Measurements from ENCODE around the gene PSPN. TPM values are rescaled to one million over a fixed set of nuclear protein-coding genes. Genes with fewer than 3 reads are reported as not detected.

PSPN gene
- total RNA-seq, 4 donors from 2014 or later = 1.4 to 3.7 (median 1.8) TPM

DNA sequence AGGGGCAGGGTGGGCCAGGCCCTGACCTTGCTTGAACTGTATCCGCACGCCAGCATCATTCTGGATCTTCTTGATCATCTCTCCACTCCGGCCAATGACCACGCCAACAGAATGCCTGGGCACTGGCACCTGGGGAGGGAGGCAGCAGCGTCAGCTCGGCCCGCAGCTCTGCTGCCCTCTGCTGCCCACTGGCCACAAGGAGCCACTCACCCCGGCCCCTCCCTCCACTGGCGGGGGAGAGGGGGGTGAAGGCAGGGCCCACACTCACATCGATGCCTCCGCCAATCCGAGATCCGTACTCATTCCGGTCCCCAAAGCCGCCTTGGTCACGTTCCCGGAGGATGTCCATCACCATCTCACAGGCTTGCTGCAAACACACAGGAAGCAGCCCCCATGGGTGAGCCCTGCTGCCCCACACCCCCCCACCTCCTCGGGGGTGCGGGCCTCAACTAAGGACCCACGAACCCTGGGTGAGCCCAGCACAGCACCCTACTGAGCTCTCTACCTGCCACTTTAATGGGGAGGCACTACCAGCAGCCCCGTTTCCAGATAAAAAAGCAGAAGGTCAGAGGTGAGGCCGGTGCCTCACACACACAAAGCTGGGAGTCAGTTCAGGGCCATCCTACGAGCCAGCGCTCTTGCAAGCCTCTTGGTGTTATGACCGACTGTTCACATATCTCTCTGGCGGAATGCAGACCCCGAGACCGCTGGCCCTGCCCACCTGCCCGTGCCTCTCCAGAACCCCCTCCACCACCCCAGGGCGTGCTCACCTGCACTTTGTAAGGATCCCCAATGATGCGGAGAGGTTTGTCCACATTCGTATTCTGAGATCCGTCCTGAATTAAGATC lies 42.2 kb upstream of the PSPN start:
- Histone ChIP-seq H3K4me3 (no peak overlapping the region), H3K27me3 (no peaks in the 10 kb centered on the region), H3K9me3 (no peaks in the 10 kb centered on the region), H3K36me3 (peaks cover 0 to 59% (median 30%) of the 10 kb centered on the region in 4 donors), H3K27ac (no peak overlapping the region), H3K4me1 (peaks cover 2 to 27% (median 6%) of the 10 kb centered on the region in 4 donors)
- intact Hi-C loops (cut with DNase I; ENCODE audit: low total_unique reads) = no loop called here
- 79% methylated on average over 33 of the region's 33 CpGs; no CpG with 5 or more reads in 1 of the 2 donors for WGBS, 2 donors (ENCODE audit: low coverage in 1 of 2)
- TF ChIP-seq EP300 (IDR thresholded peaks at IDR 0.05; ENCODE audit: low read depth) (no peak), POLR2A (IDR thresholded peaks at IDR 0.05) (no peak), POLR2AphosphoS5 (IDR thresholded peaks at IDR 0.05) (no peak)
- TF ChIP-seq, protein P1, sequence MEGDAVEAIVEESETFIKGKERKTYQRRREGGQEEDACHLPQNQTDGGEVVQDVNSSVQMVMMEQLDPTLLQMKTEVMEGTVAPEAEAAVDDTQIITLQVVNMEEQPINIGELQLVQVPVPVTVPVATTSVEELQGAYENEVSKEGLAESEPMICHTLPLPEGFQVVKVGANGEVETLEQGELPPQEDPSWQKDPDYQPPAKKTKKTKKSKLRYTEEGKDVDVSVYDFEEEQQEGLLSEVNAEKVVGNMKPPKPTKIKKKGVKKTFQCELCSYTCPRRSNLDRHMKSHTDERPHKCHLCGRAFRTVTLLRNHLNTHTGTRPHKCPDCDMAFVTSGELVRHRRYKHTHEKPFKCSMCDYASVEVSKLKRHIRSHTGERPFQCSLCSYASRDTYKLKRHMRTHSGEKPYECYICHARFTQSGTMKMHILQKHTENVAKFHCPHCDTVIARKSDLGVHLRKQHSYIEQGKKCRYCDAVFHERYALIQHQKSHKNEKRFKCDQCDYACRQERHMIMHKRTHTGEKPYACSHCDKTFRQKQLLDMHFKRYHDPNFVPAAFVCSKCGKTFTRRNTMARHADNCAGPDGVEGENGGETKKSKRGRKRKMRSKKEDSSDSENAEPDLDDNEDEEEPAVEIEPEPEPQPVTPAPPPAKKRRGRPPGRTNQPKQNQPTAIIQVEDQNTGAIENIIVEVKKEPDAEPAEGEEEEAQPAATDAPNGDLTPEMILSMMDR (IDR thresholded peaks at IDR 0.05) = peak in 3 of 5 experiments; percentile 11 to 23 (median 21)
- DNase-seq = no peak
- in situ Hi-C loops (cut with MboI; ENCODE audit: low pct_ligation_motif_present in 1 of 4, low pct_unique_long_range_greater_than_20kb in 1 of 4, low sequenced_read_pairs in 3 of 4) = no loop called here

DNA sequence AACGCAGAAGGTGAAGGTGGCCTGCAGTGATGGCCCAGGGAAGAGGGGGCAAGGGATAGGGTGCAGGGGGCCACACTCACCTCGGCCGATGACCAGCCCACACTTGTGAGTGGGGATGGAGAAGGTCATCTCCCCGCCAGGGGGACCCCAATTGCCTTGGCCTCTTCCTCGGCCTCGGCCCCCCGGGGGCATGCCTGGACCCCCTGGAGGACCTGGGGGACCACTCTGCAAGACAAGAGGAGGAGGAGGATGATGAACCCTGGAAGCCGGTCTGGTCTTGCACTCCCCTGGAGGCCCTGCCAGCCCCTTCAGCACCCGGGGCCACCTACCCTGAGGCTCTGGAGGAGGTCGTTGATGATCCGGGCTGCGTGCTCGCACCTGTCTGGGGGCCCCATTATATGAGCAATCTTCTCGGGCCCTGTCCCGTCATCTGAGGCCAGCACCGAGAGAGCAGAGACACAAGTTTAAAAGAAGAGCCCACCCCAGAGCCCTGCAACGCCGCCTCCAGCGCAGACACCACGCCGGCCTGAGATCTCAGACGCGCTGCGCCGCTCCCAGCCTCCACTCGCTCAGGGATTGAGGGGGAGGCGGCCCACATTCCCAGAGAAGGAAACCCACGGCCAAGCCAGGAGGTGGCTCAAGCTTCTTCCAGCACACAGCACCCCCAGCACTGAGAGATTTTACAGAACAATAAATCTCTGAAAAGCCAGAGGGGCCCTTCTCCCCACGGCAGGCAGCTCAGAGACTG lies 41.1 kb upstream of the PSPN start:
- H3K27me3 ChIP-seq = no peaks in the 10 kb centered on the region
- H3K27ac ChIP-seq = no peak overlapping the region
- 93% methylated on average over 25 of the region's 29 CpGs; no CpG with 5 or more reads in 1 of the 2 donors for WGBS, 2 donors (ENCODE audit: low coverage in 1 of 2)
- TF ChIP-seq EP300 (IDR thresholded peaks at IDR 0.05; ENCODE audit: low read depth) = no peak
- TF ChIP-seq POLR2A (IDR thresholded peaks at IDR 0.05) = no peak
- TF ChIP-seq POLR2AphosphoS5 (IDR thresholded peaks at IDR 0.05) = no peak
- TF ChIP-seq, protein P1 (IDR thresholded peaks at IDR 0.05) = no peak
- no peak for DNase-seq
- no peak overlapping the region for H3K4me3 ChIP-seq
- in situ Hi-C loops (cut with MboI; ENCODE audit: low pct_ligation_motif_present in 1 of 4, low pct_unique_long_range_greater_than_20kb in 1 of 4, low sequenced_read_pairs in 3 of 4) (no loop called here), intact Hi-C loops (cut with DNase I; ENCODE audit: low total_unique reads) (no loop called here)
- peaks cover 0 to 24% (median 2%) of the 10 kb centered on the region in 4 donors for H3K4me1 ChIP-seq
- H3K9me3 ChIP-seq = no peaks in the 10 kb centered on the region
- peaks cover 0 to 59% (median 30%) of the 10 kb centered on the region in 4 donors for H3K36me3 ChIP-seq

DNA sequence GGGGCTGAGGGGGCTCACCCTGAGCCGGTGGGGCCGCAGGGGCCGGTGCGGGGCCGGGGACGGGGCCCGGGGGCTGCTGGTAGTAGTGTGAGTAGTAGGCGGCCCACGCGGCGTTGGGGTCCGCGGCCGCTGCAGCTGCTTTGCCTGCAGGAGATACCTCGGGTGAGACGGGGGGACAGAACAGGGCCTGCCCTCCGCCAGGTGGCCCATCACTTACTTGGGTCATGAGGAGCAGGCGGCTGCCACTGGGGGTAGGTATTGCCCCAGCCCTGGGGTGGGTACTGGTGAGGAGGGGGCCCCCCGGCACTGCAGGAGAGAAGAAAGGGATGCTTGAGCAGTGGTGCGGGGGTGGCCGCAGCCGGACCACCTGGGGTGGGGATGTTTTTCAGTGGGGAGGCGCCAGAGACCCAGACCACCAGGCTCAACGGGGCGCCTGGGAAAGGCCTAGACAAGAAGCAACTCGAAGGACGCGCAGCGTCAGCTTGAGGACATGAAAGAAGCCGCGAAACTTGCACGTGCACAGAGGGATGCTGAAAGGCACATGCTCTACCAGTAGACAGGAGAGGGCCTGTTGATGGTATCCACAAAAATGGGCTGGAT lies 40.0 kb upstream of the PSPN start:
- Histone ChIP-seq H3K4me3 (no peak overlapping the region), H3K36me3 (peaks cover 0 to 59% (median 28%) of the 10 kb centered on the region in 4 donors), H3K9me3 (no peaks in the 10 kb centered on the region), H3K4me1 (peaks cover 0 to 20% (median 2%) of the 10 kb centered on the region in 4 donors), H3K27me3 (no peaks in the 10 kb centered on the region), H3K27ac (no peak overlapping the region)
- no peak for TF ChIP-seq POLR2AphosphoS5 (IDR thresholded peaks at IDR 0.05)
- TF ChIP-seq POLR2A (IDR thresholded peaks at IDR 0.05) = no peak
- no peak for TF ChIP-seq EP300 (IDR thresholded peaks at IDR 0.05; ENCODE audit: low read depth)
- TF ChIP-seq, protein P1 (IDR thresholded peaks at IDR 0.05) = no peak
- WGBS, 2 donors (ENCODE audit: low coverage in 1 of 2) = 93 to 100% methylated on average over 8 to 32 of the region's 32 CpGs
- no peak for DNase-seq
- in situ Hi-C loops (cut with MboI; ENCODE audit: low pct_ligation_motif_present in 1 of 4, low pct_unique_long_range_greater_than_20kb in 1 of 4, low sequenced_read_pairs in 3 of 4) = no loop called here
- intact Hi-C loops (cut with DNase I; ENCODE audit: low total_unique reads) = no loop called here

Data from transverse colon (tissue), 4 donors.